Upper lobe of left lung (tissue), 4 donors: ENCODE results near the gene TPSD1.

Source experiments
- POLR2A ChIP-seq, 4 donors: fragments of 450-650 bp; IDR thresholded peaks; one replicate each; pipeline ENCODE4 v1.5.1; 2016 to 2017; ENCODE audit warnings: antibody characterized with exemption in 4 of 4, mild to moderate bottlenecking in 2 of 4
- TF ChIP-seq, protein P1 (sequence below), 6 experiments: fragments of 450-650 bp in 4 of 6; fragments of 200-600 bp in 2 of 6; sonication (generic) in 2 of 6; IDR thresholded peaks; one replicate each; pipeline ENCODE4 v1.5.1; 2016 to 2019; ENCODE audit warnings: antibody characterized with exemption in 6 of 6

DNA sequence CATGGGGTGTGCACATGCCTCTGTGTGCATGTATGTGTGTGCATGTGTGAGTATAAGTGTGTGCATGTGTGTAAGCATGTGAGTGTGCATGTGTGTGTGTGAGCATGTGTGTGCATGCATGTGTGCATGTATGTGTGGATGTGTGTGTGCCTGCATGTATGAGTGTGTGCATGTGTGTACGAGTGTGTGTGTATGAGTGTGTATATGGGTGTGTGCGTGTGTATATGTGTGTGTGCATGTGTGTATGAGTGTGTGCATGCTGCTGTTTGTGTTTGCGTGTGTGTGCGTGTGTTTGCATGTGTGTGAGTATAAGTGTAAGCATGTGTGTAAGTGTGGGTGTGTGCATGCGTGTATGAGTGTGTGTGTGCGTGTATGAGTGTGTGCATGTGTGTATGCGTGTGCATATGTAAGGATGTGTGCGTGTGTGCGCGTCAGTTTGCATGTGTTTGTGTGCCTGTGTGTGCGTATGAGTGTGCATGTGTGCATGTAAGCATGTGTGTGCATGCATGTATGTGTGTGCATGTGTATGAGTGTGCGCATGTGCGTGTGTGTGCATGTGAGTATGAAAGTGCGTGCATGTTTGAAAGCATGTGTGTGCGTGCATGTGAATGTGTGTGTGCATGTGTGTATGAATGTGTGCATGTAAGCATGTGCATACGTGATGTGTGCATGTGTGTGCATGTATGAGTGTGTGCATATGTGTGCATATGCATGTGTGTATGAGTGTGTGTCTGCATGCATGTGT, 8.6 kb downstream of the TPSD1 start:
- TF ChIP-seq, protein P1, sequence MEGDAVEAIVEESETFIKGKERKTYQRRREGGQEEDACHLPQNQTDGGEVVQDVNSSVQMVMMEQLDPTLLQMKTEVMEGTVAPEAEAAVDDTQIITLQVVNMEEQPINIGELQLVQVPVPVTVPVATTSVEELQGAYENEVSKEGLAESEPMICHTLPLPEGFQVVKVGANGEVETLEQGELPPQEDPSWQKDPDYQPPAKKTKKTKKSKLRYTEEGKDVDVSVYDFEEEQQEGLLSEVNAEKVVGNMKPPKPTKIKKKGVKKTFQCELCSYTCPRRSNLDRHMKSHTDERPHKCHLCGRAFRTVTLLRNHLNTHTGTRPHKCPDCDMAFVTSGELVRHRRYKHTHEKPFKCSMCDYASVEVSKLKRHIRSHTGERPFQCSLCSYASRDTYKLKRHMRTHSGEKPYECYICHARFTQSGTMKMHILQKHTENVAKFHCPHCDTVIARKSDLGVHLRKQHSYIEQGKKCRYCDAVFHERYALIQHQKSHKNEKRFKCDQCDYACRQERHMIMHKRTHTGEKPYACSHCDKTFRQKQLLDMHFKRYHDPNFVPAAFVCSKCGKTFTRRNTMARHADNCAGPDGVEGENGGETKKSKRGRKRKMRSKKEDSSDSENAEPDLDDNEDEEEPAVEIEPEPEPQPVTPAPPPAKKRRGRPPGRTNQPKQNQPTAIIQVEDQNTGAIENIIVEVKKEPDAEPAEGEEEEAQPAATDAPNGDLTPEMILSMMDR (IDR thresholded peaks at IDR 0.05), result no peak
- TF ChIP-seq POLR2A (IDR thresholded peaks at IDR 0.05), result no peak
